SIG-M5 treated with dmso at 0.1 percent for 504 hours (cell line): ENCODE results near the gene CNNM4.
A peak's percentile ranks its signal among the peaks of the same experiment; 100 is the strongest.

Experiments used
- DNase-seq: peaks from one replicate; lab custom pipeline; 2025; ENCODE audit not compliant: unreplicated experiment; lab: John Stamatoyannopoulos, UW

Gene CNNM4

DNA sequence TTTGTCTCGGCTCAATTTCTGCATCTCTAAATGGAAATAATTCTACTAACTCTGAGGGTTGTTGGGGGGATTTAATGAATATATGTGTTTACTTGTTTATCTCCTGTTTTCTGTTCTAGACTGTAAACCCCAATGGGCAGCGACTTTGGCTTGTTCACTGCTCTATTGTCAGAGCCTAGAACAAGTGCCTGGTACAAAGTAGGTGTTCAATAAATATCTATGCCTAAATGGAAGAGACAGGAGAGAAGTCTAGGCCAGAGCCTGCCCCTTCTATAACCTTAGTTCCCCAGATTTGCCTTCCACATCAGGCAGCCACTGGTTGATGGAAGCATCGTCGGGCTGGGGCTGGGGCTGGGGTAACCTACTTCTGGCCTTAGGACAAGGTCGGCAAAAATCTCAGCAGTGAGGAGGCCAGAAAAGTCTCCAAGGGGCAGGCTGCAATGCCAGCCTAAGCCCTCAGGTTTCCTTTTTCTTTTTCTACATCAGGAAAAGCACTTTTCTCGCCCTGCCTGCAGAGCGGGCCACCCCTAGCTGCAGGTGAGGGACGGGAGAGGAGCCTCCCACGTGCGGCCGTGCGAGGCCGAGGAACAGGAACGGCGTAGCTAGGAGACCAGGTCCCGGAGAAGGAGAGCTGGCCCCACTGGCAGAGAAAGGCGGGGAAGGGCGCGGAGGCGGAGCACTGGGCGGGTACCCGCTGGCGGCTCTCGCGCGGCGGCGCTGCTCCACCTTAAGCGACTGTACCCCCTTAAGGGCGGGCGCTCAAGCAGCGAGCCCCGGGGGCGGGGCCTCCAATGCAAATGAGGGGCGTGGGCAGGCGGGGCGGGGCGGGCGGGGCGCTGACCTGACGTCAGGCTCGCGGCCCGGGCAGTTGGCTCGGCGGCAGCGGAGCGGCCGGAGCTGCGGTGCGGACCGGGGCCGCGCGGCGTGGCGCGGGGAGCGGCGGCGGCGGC is at the start of gene CNNM4:
Gene CNNM4, plus strand, starts transcription at position 867 of the 950 bp plus-strand sequence. CDS start 98 bp downstream, outside the sequence.
- DNase-seq, result peak; percentile 90

DNA sequence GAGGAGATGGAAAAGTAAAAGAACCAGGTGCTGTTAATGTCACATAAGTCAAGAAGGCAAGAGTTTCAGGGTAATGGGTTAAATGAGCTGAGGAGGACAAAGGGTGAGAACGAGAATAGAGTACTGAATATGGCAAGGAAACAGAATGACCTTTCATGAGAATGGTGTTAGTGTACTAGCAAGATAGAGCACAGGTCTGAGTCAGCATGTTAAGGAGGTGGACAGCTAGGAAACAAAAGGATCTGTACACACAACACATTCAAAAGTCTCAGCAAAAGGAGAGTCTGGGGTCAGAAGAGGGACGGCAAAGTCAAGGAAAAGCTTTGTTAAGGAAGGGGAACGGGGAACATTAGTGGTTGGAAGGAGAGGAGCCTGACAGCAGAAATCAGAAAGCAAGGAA is 49.7 kb upstream of the CNNM4 start:
- DNase-seq, result no peak

DNA sequence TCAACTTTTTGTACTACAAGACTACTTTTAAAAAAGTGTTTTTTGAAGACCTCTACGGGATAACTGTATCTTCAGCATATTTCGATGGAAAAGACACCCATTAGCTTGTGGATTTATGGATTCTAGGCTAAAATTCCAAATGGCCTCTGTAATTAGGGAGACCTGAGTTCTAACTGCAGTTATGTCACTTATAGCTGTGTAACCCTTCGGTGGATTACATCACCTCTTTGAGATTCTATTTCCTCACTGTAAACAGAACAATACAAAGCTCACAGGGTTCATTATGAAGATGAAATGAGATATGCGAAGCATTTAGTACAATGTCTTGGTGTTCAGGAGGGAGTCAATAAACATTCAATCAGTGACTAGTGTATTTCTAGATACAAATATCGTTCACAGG is 45.0 kb upstream of the CNNM4 start:
- no peak for DNase-seq

DNA sequence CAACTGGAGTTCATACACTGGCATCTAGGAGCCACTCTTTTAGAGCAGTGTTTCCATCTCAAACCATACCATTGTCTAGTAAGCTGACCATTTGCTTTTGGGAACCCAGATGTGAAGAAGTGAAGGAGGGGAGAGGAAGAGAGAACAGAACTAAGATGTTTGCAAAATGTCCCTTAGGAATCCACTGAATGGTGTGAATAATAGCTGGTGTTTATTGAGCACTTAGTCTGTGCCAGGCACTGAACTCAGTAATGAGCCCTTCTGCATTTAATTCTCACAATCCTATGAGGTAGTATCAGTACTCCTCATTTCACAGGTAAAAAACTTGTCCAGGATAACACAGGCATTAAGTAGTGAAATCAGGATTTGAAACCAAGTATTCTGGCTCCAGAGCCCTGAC is 44.3 kb upstream of the CNNM4 start:
- DNase-seq, result no peak

DNA sequence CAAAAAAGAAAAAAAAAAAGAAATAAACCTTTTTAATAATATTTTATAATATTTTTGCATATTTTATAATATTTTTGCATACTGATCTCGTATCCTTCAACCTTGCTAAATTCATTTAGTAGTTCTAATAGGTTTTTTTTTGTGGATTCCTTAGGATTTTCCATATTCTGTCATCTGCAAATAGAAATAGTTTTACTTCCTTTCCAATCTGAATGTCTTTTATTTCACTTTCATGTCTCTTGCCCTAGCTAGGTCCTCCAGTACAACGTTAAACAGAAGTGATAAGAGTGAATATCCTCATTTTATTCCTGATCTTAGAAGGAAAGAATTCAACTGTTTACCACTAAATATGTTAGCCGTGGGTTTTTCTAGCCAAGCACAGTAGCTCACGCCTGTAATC is 34.6 kb upstream of the CNNM4 start:
- DNase-seq, result no peak

DNA sequence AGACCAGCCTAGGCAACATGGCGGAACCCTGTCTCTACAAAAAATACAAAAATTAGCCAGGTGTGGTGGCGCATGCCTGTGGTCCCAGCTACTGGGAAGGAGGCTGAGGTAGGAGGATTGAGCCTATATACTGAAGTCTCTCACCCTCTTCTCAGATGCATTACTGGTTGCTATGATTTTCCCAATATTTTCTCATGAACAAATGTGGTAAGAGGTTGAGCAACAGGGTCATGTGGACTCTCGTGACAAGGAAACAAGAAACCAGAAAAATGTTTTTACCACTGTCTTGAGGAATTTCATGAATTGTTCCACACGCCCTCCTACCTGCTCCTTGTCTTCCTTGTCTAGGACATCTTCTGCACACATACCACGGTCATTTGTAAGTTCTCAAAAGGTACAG is 33.3 kb upstream of the CNNM4 start:
- DNase-seq, result peak; percentile 29

DNA sequence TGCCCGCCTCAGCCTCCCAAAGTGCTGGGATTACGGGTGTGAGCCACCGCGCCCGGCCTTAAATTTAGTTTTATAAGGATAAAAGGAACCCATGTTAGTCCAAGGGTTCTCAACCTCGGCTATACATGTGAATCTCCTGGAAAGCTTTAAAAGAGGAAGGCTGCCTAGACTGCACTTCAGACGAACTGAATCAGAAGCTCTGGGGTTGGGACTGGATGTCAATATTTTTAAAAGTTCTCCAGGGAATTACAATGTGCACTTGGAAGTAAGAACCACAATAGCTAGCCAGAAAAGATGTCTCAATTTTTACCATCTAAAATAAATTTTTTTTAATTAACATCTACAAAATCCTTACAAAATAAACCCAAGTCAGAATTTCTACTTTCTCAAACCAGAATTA is 31.0 kb upstream of the CNNM4 start:
- no peak for DNase-seq

DNA sequence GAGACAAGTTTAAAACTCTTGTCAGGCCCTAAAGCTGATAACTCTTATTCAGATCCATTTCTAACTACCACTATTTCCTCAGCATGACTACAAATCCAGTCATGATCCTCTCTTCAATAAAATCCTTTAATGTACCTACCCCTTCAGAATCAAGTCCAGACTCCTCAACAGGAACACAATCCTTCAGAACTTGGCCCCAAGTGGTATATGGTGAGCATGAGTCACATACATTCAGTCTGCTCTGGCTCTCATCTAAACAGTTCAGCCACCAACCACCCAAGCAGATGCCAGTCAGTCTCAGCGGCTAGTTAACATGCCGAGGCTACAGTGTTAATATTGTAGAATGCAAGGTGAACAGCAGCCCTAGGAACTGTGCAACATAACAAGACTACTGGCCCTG is 30.5 kb upstream of the CNNM4 start:
- DNase-seq, result no peak

DNA sequence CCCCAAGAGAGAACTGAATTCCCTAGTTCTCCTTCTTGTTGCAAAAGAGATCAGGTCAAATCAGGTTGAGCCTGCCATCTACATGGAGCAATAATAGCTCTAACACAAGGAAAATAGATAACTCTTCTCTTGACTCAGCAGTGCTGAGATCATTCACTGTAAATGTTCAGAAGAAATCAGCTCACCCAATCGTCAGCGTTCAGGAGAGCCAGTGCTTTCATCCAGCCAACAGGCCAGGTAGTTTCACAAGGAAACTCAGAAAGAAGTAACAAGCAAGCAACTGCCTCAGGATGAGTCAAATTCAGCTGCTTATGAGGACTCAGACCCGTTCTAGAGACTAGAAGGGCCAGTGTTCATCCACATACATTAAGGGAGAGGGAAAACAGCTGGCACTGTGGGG is 26.8 kb upstream of the CNNM4 start:
- no peak for DNase-seq

DNA sequence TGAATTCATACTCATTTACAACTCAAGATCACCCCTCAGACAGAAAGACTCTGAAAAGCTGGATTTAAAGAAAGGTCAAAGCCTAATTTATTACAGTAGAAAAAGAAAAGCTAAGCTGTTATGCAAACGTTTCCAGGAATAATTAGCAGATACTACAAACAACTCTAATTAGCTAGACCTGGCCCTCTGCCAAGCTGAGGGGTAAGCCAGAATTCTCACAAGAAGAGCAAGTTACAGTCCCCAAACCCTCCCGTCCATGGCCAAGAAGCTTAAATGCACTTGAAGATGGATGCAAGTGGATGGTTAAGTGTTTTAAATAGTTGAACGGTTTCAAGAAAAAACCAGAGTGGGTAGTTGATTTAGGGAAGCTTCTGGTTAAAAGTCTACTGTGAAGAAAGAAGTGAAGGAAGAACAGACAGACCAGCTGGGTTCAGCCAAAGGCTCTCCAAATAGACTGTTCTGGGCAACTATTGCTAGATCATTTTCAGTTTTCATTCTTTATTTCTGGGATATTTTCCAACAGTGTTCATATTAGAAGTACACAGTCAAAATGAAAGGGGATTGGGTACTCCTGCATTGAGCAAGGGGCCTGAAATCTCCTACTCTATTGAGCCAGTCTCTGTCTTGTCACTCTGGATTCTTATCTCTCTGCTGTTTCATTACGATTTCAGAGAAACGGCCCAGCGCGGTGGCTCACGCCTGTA is 25.7 kb upstream of the CNNM4 start:
- DNase-seq, result no peak

DNA sequence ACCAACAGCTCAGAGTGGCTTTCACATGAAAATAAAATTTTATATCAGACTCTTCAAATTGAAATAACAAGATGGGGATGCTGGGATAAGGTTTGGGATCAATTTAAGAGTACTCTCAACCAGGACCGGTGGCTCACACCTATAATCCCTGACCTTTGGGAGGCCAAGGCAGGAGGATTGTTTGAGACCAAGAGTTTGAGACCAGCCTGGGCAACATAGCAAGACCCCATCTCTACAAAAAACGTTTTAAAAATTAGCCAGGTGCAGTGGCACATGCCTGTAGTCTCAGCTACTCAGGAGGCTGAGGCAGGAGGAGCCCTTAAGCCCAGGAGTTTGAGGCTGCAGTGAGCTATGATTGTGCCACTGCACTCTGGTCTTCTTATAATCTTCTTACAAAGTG is 23.5 kb upstream of the CNNM4 start:
- no peak for DNase-seq

DNA sequence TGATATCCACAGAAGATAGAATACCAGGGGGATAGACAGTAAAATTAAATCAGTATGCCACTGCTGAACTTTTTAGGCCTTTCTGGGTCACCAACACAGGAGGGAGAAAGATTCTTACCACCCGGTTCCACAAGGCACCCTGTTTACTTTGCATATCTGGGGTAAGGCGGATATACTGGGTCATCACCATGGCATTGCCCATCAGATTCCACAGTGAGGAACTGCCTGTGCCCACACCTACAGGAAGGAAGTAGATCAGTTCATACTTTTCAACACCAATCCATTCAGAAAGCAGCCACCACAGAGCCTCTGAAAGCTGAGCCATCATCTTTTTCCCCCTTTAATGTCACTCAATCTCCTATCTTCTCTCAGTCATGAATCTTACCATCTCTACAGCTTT is 22.9 kb upstream of the CNNM4 start:
- DNase-seq, result no peak

DNA sequence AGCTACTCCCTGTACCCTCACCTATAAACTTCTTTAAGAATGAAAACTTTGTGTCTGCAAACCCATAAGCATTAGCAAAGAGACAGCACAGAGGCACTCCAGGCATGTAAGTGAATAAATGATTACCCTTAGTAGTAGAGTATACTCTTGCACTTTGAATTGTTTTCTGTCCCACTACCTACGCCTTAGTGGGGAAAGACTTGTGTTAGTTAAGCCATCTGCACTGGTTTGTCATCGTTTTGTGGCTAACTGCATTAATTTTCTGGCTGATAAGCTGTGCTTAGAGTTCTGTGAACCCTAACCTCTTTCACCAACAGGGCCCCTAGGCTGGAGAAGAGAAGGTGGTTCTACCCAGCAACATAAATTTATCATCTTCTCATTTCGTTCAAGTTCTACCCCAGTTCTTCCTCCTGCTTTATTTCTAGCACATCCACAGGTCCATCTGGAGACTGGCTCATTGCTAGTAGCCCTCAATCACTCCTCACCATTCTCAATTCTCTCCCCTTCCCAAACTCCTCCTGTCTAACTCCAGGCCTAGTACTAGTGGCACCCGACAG is 21.5 kb upstream of the CNNM4 start:
- no peak for DNase-seq

DNA sequence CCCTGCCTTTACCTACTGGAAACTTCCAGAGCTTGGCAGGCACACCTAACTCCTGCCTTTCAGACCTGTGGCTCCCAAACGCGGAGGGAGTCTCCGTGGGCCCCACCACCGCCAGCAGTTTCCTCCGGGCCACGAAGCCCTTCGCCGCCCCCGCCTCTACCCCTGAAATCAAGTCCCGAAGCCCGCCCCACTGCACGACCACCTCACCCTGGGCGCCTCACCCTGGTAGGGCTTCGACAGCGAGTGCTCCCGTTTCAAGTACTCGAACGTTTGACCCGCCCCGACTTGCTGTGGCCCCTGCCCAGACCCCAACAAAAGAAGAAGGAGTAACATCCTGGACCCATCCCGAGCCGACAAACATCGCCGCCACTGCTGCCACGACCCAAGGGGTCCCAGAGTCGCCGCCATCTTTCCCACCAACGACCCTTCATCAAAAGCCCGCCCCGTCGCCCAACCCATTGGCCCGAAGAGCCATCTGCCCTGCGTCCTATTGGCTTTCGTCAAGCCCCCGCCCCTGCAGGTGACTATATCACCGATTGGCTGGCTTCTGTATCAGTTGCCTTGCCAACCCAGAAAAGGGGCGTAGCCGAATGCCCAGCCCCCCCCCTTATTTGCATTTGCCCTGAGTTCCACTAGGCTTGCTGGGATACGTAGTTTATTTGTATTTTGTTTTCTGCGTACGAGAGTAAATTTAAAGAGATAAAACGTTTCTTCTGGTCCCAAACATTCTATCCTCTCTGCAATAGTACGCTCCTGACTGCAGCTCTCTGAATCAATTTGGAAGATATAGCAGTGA is 20.9 kb upstream of the CNNM4 start, which contains the start of gene LMAN2L:
Gene LMAN2L, minus strand, starts transcription at position 432 of the 796 bp plus-strand sequence. Its CDS starts 24 bp downstream, at position 408.
- DNase-seq, result peak; percentile 98

DNA sequence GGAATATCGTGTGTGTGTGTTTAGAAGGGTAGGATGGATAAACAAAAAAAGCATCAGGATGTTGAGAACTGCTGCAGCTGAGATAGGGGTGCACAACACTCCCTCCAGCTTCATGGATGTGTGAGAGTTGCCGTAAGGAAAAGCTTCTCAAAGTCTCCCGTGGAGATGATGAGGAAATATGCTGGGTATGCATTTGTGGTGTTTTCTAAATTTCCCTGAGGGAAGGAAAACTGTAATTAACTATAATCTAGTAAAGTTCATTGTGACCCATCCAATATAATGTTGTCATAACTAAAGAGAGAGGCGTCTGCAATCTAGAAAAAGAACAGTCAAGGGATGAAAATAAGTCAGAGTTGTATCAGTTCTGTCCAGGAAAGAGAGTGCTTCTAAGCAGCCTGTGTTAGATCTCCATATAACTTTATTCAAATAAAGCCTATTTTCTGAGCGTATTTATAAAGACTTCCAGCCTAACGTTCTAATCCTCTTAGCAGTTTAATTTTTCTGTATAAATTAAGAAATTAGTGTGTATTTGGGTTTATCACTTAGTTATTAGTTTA is 13.6 kb upstream of the CNNM4 start:
- DNase-seq, result no peak

DNA sequence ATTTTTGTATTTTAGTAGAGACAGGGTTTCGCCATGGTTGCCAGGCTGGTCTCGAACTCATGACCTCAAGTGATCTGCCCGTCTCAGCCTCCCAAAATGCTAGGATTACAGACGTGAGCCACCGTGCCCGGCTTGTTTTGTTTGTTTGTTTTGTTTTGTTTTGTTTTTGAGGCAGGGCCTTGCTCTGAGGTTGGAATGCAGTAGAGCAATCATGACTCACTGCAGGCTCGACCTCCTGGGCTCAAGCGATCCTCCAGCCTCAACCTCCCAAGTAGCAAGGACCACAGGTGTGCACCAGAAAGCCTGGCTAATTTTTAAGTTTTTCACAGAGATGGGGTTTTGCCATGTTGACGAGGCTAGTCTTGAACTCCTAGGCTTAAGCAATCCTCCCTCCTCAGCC is 8.9 kb upstream of the CNNM4 start:
- DNase-seq, result no peak

DNA sequence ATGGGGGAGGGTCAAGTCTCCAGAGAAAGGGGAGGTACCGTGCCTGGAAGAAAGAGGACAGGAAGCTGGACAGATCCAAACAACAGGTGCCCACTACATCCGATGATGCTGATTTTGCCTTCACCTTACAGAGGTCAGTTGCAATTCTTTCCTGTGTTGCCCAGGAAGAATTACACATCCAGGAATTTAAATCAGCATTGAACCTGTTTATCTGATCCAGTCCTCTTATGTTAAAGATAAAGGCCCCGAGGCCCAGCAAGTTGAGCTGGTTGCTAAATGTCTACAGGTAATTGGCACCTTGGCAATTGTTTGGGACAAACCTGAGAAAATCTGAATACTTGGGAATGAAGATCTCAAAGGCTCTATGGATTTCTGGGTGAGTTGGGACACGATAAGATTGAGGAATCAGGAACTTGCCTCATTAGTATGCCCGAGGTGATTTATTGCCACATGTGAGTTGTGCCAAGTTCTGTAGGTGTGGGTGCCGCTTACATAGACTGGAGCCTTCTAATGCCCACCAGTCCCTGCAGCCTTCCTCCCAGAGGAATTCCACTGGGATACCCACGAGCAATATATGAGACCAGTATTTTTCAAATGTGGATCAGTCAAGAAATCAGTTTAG is 6.9 kb upstream of the CNNM4 start:
- no peak for DNase-seq

DNA sequence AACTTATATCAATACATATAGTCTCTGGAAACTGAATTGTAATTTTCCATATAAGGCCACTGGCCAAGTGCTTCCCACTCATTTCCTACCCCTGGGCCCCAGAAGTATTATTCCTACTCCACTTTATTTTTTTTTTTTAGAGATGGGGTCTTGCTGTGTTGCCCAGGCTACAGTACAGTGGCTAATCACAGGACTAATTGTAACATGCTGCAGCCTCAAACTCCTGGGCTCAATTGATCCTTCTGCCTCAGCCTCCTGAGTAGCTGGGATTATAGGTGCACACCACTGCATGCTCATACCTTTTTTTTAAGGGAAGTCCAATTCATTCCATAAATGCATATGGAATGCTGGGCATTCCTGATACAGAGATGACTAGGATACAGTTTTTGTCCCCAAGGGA is 6.4 kb upstream of the CNNM4 start:
- DNase-seq, result no peak

DNA sequence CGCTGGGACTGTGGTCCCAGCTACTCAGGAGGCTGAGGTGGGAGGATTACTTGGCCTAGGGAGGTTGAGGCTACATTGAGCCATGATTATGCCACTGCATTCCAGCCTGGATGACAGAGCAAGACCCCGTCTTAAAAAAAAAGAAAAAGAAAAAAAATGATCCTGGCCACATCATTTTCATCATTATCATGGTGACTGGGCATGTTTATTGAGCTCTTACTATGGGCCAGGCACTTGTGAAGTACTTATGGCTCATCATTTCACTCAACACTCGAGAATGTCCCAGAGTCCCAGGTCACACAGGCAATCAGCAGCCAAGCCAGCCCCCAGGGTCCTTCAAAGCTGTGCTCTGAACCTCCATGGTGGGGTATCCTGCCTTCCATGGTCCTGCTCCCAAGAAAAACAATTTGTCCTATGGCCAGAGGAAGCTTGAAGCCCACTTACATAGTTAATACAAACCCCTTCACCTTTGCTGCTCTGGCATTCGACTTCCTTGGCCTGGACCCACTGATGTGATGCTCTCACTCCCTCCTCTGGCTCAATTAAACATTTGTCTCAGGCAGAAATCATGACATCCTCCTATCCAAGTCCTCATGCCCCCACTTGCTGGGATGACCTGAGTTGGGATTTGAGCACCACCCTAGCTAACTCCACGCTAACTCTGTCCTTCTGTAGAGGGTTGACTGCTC is 3.8 kb upstream of the CNNM4 start:
- DNase-seq, result no peak

DNA sequence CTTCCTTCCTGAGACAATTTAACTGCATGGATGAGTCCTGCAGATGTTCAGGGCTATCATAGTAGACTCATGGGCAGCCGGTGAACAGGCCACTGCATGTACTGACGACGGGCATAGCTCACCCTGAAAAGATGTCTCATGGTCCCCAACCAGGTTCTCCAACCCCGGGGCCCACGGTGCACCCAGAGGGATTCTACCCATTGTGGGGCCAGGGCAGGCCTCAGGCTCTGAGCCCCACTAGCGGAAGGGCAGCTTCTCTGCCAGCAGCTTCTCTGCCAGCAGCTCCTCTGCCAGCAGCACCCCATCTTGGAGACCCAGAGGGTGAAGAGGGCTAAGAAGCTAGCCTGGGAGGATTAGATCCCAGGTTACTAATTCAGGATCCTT is 3.2 kb upstream of the CNNM4 start:
- DNase-seq, result no peak
